Keratinocyte (primary cell): Measurements from ENCODE around the gene HINFP.

Source experiments
- CTCF ChIP-seq, 3 experiments: IDR thresholded peaks in 1 of 3; conservative IDR thresholded peaks in 1 of 3; optimal IDR thresholded peaks in 1 of 3; 2 replicates in 2 of 3; 3 replicates in 1 of 3; pipeline versions ENCODE3 to v1.5.1; 2011; ENCODE audit warnings: low read length in 3 of 3, mild to moderate bottlenecking in 3 of 3, moderate library complexity in 2 of 3, control low read depth in 1 of 3, inconsistent platforms in 1 of 3; ENCODE audit not compliant: insufficient read depth in 2 of 3; ENCODE audit errors: extremely low read depth in 1 of 3
- EZH2 ChIP-seq: IDR thresholded peaks from one replicate; pipeline ENCODE4 v1.6.1; 2012; ENCODE audit warnings: inconsistent platforms, mild to moderate bottlenecking, low read length, moderate library complexity

DNA sequence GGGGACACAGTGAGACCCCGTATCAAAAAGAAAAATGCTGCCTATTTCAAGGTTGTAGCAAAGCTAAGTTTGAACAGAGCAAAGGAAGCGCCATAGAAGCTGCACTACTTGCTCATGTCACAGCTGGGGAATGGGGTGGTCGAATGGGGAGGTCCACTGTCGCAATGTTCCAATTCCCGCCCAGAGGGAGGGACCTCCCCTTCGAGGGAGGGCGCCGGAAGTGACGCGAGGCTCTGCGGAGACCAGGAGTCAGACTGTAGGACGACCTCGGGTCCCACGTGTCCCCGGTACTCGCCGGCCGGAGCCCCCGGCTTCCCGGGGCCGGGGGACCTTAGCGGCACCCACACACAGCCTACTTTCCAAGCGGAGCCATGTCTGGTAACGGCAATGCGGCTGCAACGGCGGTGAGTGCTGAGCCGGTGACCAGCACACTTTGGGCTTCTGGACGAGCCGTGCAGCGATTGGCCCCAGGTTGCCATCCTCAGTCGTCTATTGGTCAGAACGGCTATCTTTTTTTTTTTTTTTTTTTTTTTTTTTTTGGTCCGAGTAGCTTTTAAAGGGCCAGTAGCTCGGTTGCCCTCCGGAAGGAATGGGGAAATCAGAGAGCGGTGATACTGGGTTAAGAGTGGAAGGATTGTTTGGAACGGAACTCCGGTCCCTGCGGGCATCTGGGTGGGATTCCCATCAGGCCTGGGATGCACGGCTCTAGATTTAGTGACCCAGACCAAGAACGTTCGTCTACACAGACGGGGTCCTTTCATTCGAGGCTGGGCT, 36.5 kb upstream of the HINFP start, which contains the start of gene HMBS:
- TF ChIP-seq CTCF (optimal IDR thresholded peaks at IDR 0.05 in 1 of 3, IDR thresholded peaks at IDR 0.05 in 1 of 3, conservative IDR thresholded peaks at IDR 0.05 in 1 of 3; ENCODE audit: extremely low read depth in 1 of 3, insufficient read depth in 2 of 3, low read length in 3 of 3) (no peak), EZH2 (no peak)
